DND-41 (cell line): ENCODE data around the gene SIRT4.

Source experiments
- EZH2 ChIP-seq: IDR thresholded peaks from 3 replicates; pipeline ENCODE4 v1.6.1; 2012; ENCODE audit warnings: borderline replicate concordance, low read depth, mild to moderate bottlenecking, moderate library complexity, low read length, inconsistent platforms; ENCODE audit not compliant: severe bottlenecking
- TF ChIP-seq, protein P1 (sequence below): IDR thresholded peaks from 2 replicates; pipeline ENCODE4 v1.5.1; 2012; ENCODE audit warnings: borderline replicate concordance, low read length, moderate library complexity, mild to moderate bottlenecking; ENCODE audit not compliant: poor library complexity, severe bottlenecking; ENCODE audit errors: extremely low read depth

DNA sequence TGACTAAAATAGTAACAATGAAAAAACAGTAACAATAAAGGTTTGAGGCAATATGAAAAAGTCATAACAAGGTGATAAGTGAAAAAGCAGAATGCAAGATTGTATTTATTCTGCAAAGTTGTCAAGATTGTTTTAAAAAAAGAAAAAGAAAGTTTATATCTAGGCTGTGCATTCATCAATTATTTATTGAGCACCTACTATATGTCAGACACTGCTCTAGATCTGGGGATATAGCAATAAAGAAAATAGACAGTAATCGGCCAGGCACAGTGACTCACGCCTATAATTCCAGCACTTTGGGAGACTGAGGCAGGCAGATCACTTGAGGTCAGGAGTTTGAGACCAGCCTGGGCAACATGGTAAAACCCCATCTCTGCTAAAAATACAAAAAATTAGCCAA is 21.7 kb downstream of the SIRT4 start:
- TF ChIP-seq, protein P1, sequence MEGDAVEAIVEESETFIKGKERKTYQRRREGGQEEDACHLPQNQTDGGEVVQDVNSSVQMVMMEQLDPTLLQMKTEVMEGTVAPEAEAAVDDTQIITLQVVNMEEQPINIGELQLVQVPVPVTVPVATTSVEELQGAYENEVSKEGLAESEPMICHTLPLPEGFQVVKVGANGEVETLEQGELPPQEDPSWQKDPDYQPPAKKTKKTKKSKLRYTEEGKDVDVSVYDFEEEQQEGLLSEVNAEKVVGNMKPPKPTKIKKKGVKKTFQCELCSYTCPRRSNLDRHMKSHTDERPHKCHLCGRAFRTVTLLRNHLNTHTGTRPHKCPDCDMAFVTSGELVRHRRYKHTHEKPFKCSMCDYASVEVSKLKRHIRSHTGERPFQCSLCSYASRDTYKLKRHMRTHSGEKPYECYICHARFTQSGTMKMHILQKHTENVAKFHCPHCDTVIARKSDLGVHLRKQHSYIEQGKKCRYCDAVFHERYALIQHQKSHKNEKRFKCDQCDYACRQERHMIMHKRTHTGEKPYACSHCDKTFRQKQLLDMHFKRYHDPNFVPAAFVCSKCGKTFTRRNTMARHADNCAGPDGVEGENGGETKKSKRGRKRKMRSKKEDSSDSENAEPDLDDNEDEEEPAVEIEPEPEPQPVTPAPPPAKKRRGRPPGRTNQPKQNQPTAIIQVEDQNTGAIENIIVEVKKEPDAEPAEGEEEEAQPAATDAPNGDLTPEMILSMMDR = no peak
- TF ChIP-seq EZH2 = no peak
